IMR-90 (cell line): ENCODE data around the gene SNRPD3. TPM values are rescaled to one million over a fixed set of nuclear protein-coding genes. Genes with fewer than 3 reads are reported as not detected.

Source experiments
- ATAC-seq: fragments of 200-7000 bp; cut with Tn5 transposase; 2 replicates; pipeline ENCODE4 v1.9.1; 2020; ENCODE audit warnings: low read depth, mild to moderate bottlenecking, moderate library complexity
- BruUV-seq: library from RNA; stranded (reverse); fragments of 400-500 nt; replicated peaks from 2 replicates; lab custom pipeline; 2021; lab: Mats Ljungman, UMichigan
- CTCF ChIA-PET: fragments of 300-600 bp; formaldehyde crosslinking; extraction: SDS; loops from one replicate; lab custom pipeline; 2021; ENCODE audit warnings: antibody characterized with exemption; lab: Yijun Ruan, JAX
- POLR2A ChIA-PET: fragments of 300-600 bp; sonication (Branson Sonifier 250); formaldehyde crosslinking; loops from one replicate; lab custom pipeline; 2022; ENCODE audit warnings: antibody characterized with exemption; ENCODE audit not compliant: unreplicated experiment; lab: Charles Lee
- DNase-seq: peaks from one replicate; pipeline ENCODE4 v3.0.0; 2013
- H2AFZ ChIP-seq: replicated peaks from 2 replicates; pipeline ENCODE3; 2013; ENCODE audit warnings: low read length, mild to moderate bottlenecking; ENCODE audit not compliant: poor library complexity
- H2AK5ac ChIP-seq: 2 replicates; pipeline ENCODE4 v1.6.1; 2013; ENCODE audit warnings: low read depth, low read length, inconsistent platforms
- H2AK9ac ChIP-seq: replicated peaks from 2 replicates; pipeline ENCODE3; 2013; ENCODE audit warnings: mild to moderate bottlenecking, low read depth, low read length, moderate library complexity; ENCODE audit not compliant: poor library complexity
- H2BK120ac ChIP-seq: 2 replicates; pipeline ENCODE4 v1.6.1; 2013; ENCODE audit warnings: low read depth, low read length, inconsistent platforms
- H2BK15ac ChIP-seq: 3 replicates; pipeline ENCODE4 v1.6.1; 2013; ENCODE audit warnings: low read depth, low read length, inconsistent platforms
- H2BK20ac ChIP-seq: 2 replicates; pipeline ENCODE4 v1.6.1; 2013; ENCODE audit warnings: low read depth, mild to moderate bottlenecking, inconsistent platforms, low read length, moderate library complexity
- H2BK5ac ChIP-seq: 2 replicates; pipeline ENCODE4 v1.6.1; 2013; ENCODE audit warnings: mild to moderate bottlenecking, low read depth, low read length, inconsistent platforms; ENCODE audit not compliant: poor library complexity, severe bottlenecking
- H3K14ac ChIP-seq: replicated peaks from 2 replicates; pipeline ENCODE4 v1.6.1; 2013; ENCODE audit warnings: low read depth, low read length, inconsistent platforms
- H3K18ac ChIP-seq: 2 replicates; pipeline ENCODE4 v1.6.1; 2013; ENCODE audit warnings: low read depth, low read length, control low read depth
- H3K23ac ChIP-seq: 2 replicates; pipeline ENCODE4 v1.6.1; 2013; ENCODE audit warnings: low read depth, low read length, inconsistent platforms
- H3K27ac ChIP-seq: 2 replicates; pipeline ENCODE4 v1.5.1; 2013; ENCODE audit warnings: mild to moderate bottlenecking, control low read depth, low read length; ENCODE audit not compliant: insufficient read depth
- H3K27me3 ChIP-seq: 2 replicates; pipeline ENCODE4 v1.6.1; 2013; ENCODE audit warnings: low read length; ENCODE audit not compliant: control insufficient read depth, insufficient read depth
- H3K36me3 ChIP-seq: 2 replicates; pipeline ENCODE4 v1.6.1; 2013; ENCODE audit warnings: low read length, mixed read lengths; ENCODE audit not compliant: control insufficient read depth, insufficient read depth
- H3K4ac ChIP-seq: 2 replicates; pipeline ENCODE4 v1.6.1; 2013; ENCODE audit warnings: low read depth, low read length, inconsistent platforms
- H3K4me1 ChIP-seq: 2 replicates; pipeline ENCODE4 v1.6.1; 2013; ENCODE audit warnings: low read length, mixed read lengths; ENCODE audit not compliant: control insufficient read depth, insufficient read depth
- H3K4me2 ChIP-seq: 2 replicates; pipeline ENCODE4 v1.6.1; 2013; ENCODE audit warnings: low read depth, mild to moderate bottlenecking, control low read depth, low read length, moderate library complexity
- H3K4me3 ChIP-seq: 2 replicates; pipeline ENCODE4 v1.5.1; 2013; ENCODE audit warnings: low read depth, mild to moderate bottlenecking, control low read depth, low read length, moderate library complexity; ENCODE audit not compliant: insufficient read depth
- H3K56ac ChIP-seq: 2 replicates; pipeline ENCODE4 v1.6.1; 2013; ENCODE audit warnings: low read length, inconsistent platforms; ENCODE audit not compliant: insufficient read depth; ENCODE audit errors: extremely low read depth
- H3K79me1 ChIP-seq, 2 experiments: 2 replicates each; pipeline ENCODE4 v1.6.1; 2013; ENCODE audit warnings: low read length in 2 of 2, inconsistent platforms in 1 of 2, low read depth in 1 of 2
- H3K9ac ChIP-seq: 2 replicates; pipeline ENCODE4 v1.6.1; 2013; ENCODE audit warnings: low read depth, low read length, control low read depth
- H3K9me1 ChIP-seq: 2 replicates; pipeline ENCODE4 v1.6.1; 2013; ENCODE audit warnings: low read length, inconsistent platforms; ENCODE audit not compliant: insufficient read depth
- H3K9me3 ChIP-seq: 2 replicates; pipeline ENCODE4 v1.6.1; 2013; ENCODE audit warnings: low read length; ENCODE audit not compliant: control insufficient read depth, insufficient read depth
- H4K20me1 ChIP-seq: 2 replicates; pipeline ENCODE4 v1.6.1; 2013; ENCODE audit warnings: low read length, inconsistent platforms; ENCODE audit not compliant: insufficient read depth
- H4K5ac ChIP-seq: 2 replicates; pipeline ENCODE4 v1.6.1; 2013; ENCODE audit warnings: mild to moderate bottlenecking, low read depth, low read length, control low read depth
- H4K8ac ChIP-seq, 2 experiments: 2 replicates each; pipeline ENCODE4 v1.6.1; 2013; ENCODE audit warnings: low read depth in 2 of 2, low read length in 2 of 2, control low read depth in 1 of 2, inconsistent platforms in 1 of 2
- H4K91ac ChIP-seq: 2 replicates; pipeline ENCODE4 v1.6.1; 2013; ENCODE audit warnings: low read depth, low read length, inconsistent platforms; ENCODE audit not compliant: insufficient read depth
- BHLHE40 ChIP-seq: fragments of 150-350 bp; IDR thresholded peaks from 2 replicates; pipeline ENCODE4 v1.6.1; 2016; ENCODE audit warnings: mild to moderate bottlenecking, low read depth, low read length
- CEBPB ChIP-seq: IDR thresholded peaks from 2 replicates; pipeline ENCODE4 v1.6.1; 2012; ENCODE audit warnings: low read depth, low read length, improper control_type of control experiment
- CTCF ChIP-seq: conservative IDR thresholded peaks from 2 replicates; pipeline ENCODE4 v1.5.1; 2012; ENCODE audit warnings: mild to moderate bottlenecking, low read depth, low read length, improper control_type of control experiment
- ELK1 ChIP-seq: fragments of 150-350 bp; IDR thresholded peaks from 2 replicates; pipeline ENCODE4 v1.6.1; 2016; ENCODE audit warnings: low read depth, mild to moderate bottlenecking, low read length, moderate library complexity, borderline replicate concordance
- FOS ChIP-seq: fragments of 150-350 bp; IDR thresholded peaks from 2 replicates; pipeline ENCODE4 v1.6.1; 2016; ENCODE audit warnings: low read depth, low read length
- MAFK ChIP-seq: IDR thresholded peaks from 2 replicates; pipeline ENCODE4 v1.6.1; 2012; ENCODE audit warnings: low read depth, low read length, improper control_type of control experiment
- MAZ ChIP-seq: IDR thresholded peaks from 2 replicates; pipeline ENCODE4 v1.6.1; 2012; ENCODE audit warnings: low read depth, mild to moderate bottlenecking, low read length, improper control_type of control experiment, moderate library complexity, borderline replicate concordance
- MXI1 ChIP-seq: IDR thresholded peaks from 2 replicates; pipeline ENCODE4 v1.6.1; 2012; ENCODE audit warnings: low read depth, mild to moderate bottlenecking, low read length, moderate library complexity, borderline replicate concordance
- NFE2L2 ChIP-seq: fragments of 150-350 bp; IDR thresholded peaks from 2 replicates; pipeline ENCODE4 v1.6.1; 2016; ENCODE audit warnings: low read depth, mild to moderate bottlenecking, low read length
- POLR2A ChIP-seq: IDR thresholded peaks from 2 replicates; pipeline ENCODE4 v1.6.1; 2012; ENCODE audit warnings: mild to moderate bottlenecking, low read depth, low read length
- RAD21 ChIP-seq: IDR thresholded peaks from 2 replicates; pipeline ENCODE4 v1.6.1; 2012; ENCODE audit warnings: low read length, improper control_type of control experiment
- RCOR1 ChIP-seq: IDR thresholded peaks from 2 replicates; pipeline ENCODE4 v1.6.1; 2012; ENCODE audit warnings: mild to moderate bottlenecking, low read length, improper control_type of control experiment; ENCODE audit not compliant: insufficient replicate concordance
- RFX5 ChIP-seq: IDR thresholded peaks from 2 replicates; pipeline ENCODE4 v1.8.0; 2012; ENCODE audit warnings: low read depth, mild to moderate bottlenecking, low read length, moderate library complexity
- SMC3 ChIP-seq: fragments of 150-350 bp; IDR thresholded peaks from 2 replicates; pipeline ENCODE4 v1.6.1; 2016; ENCODE audit warnings: low read depth, mild to moderate bottlenecking, antibody characterized with exemption, low read length, moderate library complexity
- USF2 ChIP-seq: fragments of 150-350 bp; IDR thresholded peaks from 2 replicates; pipeline ENCODE4 v1.6.1; 2017; ENCODE audit warnings: mild to moderate bottlenecking, antibody characterized with exemption, low read length, low read depth
- WGBS, 2 experiments: methylation state at CpG; one replicate each; pipeline versions ENCODE4 v1.1.5 to v1.1.7; 2013; ENCODE audit warnings: missing lambda C conversion rate in 2 of 2; ENCODE audit not compliant: insufficient read length in 1 of 2; ENCODE audit errors: extremely low coverage in 2 of 2; 5-methylcytosine and 5-hydroxymethylcytosine counted together
- dilution Hi-C: fragments of 300-500 bp; cut with HindIII; formaldehyde crosslinking; loops from one replicate; pipeline ENCODE4 v1.14.3; 2018; ENCODE audit warnings: low sequenced_read_pairs; ENCODE audit not compliant: unreplicated experiment
- in situ Hi-C: fragments of 300-500 bp; cut with MboI; formaldehyde crosslinking; loops from 3 replicates; pipeline ENCODE4 v1.14.3; 2019; ENCODE audit warnings: low sequenced_read_pairs, inconsistent platforms, mixed read lengths
- intact Hi-C: fragments of 100-400 bp; cut with micrococcal nuclease; formaldehyde crosslinking; loops from 2 replicates; pipeline ENCODE4 v1.10.0; 2022
- polyA plus RNA-seq, 3 experiments: library from polyadenylated mRNA; depleted of rRNA; stranded (reverse); fragments of >200 nt; gene quantifications; 2 replicates each; pipeline ENCODE4 v1.2.3, GENCODE V29; 2012; ENCODE audit warnings: low replicate concordance in 1 of 3
- total RNA-seq: library from RNA; depleted of rRNA; stranded (reverse); fragments of >200 nt; gene quantifications from 2 replicates; pipeline ENCODE4 v1.2.3, GENCODE V29; 2012

Gene SNRPD3
- total and polyA plus RNA-seq, 2 of the 4 experiments (the other 2 are of a cell fraction), result 158 to 283 TPM

GRCh38 chr22:24513378-24514240, 42.2 kb upstream of the SNRPD3 start:
- dilution Hi-C loops (no loop called here), in situ Hi-C loops (no loop called here), intact Hi-C loops (no loop called here)
- Histone ChIP-seq H4K91ac (no peak overlapping the region), H3K27me3 (peaks cover 6% of the 10 kb centered on the region), H2BK120ac (no peak overlapping the region), H3K4me2 (no peak overlapping the region), H2AFZ (peak overlapping the region; percentile 16), H2BK5ac (no peak overlapping the region), H2AK5ac (no peak overlapping the region), H2AK9ac (no peak overlapping the region), H3K27ac (no peak overlapping the region), H3K9me1 (0 out of 2 replicates have a peak, but pooled peaks cover 4% of the 10 kb centered on the region), H2BK15ac (no peak overlapping the region), H3K79me1 (no peaks in the 10 kb centered on the region), H3K4me3 (no peak overlapping the region), H3K4ac (no peak overlapping the region), H3K9me3 (no peaks in the 10 kb centered on the region), H3K9ac (no peak overlapping the region), H3K18ac (no peak overlapping the region), H3K23ac (no peak overlapping the region), H4K5ac (no peak overlapping the region), H3K14ac (no peak overlapping the region), H3K4me1 (peaks cover 13% of the 10 kb centered on the region), H4K8ac (no peak overlapping the region), H3K36me3 (no peaks in the 10 kb centered on the region), H2BK20ac (no peak overlapping the region), H4K20me1 (no peaks in the 10 kb centered on the region), H3K56ac (no peak overlapping the region)
- POLR2A ChIA-PET, result no interaction called here
- ATAC-seq (no peak), DNase-seq (no peak)
- WGBS, 2 experiments, result 100% methylated on average over 2 of the region's 9 CpGs; no CpG with 5 or more reads in 1 of the 2 experiments
- no TSS peak for BruUV-seq
- CTCF ChIA-PET, result no interaction called here
- TF ChIP-seq USF2 (no peak), CEBPB (no peak), MAZ (no peak), CTCF (no peak), ELK1 (no peak), POLR2A (no peak), SMC3 (no peak), NFE2L2 (no peak), FOS (no peak), RFX5 (no peak), BHLHE40 (no peak), RAD21 (no peak), MXI1 (no peak), MAFK (no peak), RCOR1 (no peak)
